NB4 (cell line): ENCODE measurements around the gene B3GALT4.

Experiments
- DNase-seq: peaks from one replicate; pipeline ENCODE4 v3.0.0; 2010; ENCODE audit warnings: low read depth
- H3K4me3 ChIP-seq: one replicate; pipeline ENCODE4 v1.5.1; 2011; ENCODE audit warnings: mild to moderate bottlenecking, low read depth, low read length, moderate library complexity
- MAX ChIP-seq: IDR thresholded peaks from 2 replicates; pipeline ENCODE4 v1.6.1; 2011; ENCODE audit warnings: low read depth, low read length
- MYC ChIP-seq: IDR thresholded peaks from 2 replicates; pipeline ENCODE4 v1.6.1; 2011; ENCODE audit warnings: low read depth, low read length
- POLR2A ChIP-seq: IDR thresholded peaks from 2 replicates; pipeline ENCODE4 v1.6.1; 2011; ENCODE audit warnings: mild to moderate bottlenecking; ENCODE audit not compliant: insufficient read length; ENCODE audit errors: extremely low read depth
- TF ChIP-seq, protein P1 (sequence below): IDR thresholded peaks from one replicate; pipeline ENCODE4 v1.5.1; 2012; ENCODE audit warnings: low read depth, low read length

The B3GALT4 gene

GRCh38 chr6:33312361-33313104 lies 35.6 kb downstream of the B3GALT4 start:
- peak overlapping the region; percentile 81 for H3K4me3 ChIP-seq
- no peak for TF ChIP-seq MYC
- TF ChIP-seq, protein P1, sequence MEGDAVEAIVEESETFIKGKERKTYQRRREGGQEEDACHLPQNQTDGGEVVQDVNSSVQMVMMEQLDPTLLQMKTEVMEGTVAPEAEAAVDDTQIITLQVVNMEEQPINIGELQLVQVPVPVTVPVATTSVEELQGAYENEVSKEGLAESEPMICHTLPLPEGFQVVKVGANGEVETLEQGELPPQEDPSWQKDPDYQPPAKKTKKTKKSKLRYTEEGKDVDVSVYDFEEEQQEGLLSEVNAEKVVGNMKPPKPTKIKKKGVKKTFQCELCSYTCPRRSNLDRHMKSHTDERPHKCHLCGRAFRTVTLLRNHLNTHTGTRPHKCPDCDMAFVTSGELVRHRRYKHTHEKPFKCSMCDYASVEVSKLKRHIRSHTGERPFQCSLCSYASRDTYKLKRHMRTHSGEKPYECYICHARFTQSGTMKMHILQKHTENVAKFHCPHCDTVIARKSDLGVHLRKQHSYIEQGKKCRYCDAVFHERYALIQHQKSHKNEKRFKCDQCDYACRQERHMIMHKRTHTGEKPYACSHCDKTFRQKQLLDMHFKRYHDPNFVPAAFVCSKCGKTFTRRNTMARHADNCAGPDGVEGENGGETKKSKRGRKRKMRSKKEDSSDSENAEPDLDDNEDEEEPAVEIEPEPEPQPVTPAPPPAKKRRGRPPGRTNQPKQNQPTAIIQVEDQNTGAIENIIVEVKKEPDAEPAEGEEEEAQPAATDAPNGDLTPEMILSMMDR: no peak
- TF ChIP-seq MAX: no peak
- TF ChIP-seq POLR2A: no peak
- peak; percentile 64 for DNase-seq

GRCh38 chr6:33313105-33313708 lies 36.3 kb downstream of the B3GALT4 start:
- TF ChIP-seq POLR2A (no peak), MAX (no peak), MYC (no peak)
- TF ChIP-seq, protein P1: no peak
- DNase-seq: peak; percentile 89
- H3K4me3 ChIP-seq: peak overlapping the region; percentile 81

DNA sequence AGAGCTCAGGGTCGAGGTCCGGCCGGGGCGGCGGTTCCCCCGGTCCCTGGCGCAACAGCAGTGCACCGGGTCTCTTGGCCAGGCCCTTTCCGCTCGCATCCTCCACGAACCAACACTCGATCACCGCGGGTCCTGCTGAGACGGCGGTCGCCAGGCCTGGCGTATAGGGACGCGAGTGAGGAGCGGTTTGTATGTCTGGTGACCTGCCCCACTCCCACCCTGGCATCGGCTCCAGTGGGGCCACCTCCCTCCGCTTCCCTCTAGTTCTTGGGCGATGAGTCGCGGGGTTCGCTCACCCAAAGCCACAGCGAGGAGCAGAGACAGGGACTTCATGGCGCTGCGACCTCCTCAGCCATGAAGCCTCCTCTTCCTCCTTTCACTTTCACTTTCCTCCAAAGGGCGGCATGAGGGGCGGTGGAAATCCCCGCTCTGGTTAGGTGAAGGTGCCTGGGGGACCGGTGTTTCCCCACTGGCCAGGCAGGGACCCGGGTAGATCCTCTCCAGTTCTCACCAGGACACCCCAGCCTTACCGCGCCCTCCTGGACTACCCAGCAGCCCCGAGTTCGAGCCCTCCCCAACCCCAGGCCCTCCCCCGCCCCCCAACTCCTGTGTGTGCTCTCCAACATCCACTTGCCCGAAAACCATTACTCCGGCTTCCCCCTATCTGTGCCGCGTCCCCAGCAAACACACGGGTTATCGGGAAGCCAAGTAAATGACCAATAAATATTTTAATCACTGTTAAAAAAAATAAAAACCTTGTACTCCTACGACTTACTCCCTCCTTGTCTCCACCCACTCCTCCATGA lies 37.0 kb downstream of the B3GALT4 start, which contains the start of gene TAPBP:
TAPBP (minus strand) TSS at position 370 of the 806 bp plus-strand sequence; CDS start at position 333, 37 bp downstream.
- peak; percentile 81 for DNase-seq
- TF ChIP-seq, protein P1: no peak
- TF ChIP-seq MAX: peak; percentile 62
- peak; percentile 52 for TF ChIP-seq POLR2A
- 0 out of 2 replicates have a peak, but pooled peaks have one; percentile 55 for TF ChIP-seq MYC
- H3K4me3 ChIP-seq: peak within 1 kb of the TSS; percentile 81

DNA sequence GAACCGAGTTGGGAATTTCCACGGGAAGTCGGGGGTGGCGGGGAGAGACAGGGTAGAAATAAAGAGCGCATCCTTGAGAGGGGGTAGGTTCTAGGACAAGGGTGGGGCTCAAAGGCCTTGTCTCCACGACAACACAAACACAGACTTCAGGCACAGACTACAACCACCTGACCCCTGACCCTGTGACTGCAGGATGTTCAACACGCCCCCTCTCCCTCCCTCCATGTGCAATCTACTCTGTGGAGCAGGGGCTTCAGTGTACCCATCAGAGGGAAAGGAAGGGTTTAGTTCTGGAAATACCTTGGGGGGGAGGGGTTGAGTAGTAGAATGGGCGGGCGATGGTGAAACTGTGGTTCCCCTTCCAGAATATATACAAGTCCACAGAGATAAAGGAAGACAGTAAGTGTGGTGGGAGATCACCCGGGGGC lies 37.6 kb downstream of the B3GALT4 start:
- TF ChIP-seq, protein P1: no peak
- TF ChIP-seq MYC (peak; percentile 24; the same call in 1 of the 2 replicates), MAX (peak; percentile 74), POLR2A (no peak)
- DNase-seq: peak; percentile 71
- peak overlapping the region; percentile 81 for H3K4me3 ChIP-seq

DNA sequence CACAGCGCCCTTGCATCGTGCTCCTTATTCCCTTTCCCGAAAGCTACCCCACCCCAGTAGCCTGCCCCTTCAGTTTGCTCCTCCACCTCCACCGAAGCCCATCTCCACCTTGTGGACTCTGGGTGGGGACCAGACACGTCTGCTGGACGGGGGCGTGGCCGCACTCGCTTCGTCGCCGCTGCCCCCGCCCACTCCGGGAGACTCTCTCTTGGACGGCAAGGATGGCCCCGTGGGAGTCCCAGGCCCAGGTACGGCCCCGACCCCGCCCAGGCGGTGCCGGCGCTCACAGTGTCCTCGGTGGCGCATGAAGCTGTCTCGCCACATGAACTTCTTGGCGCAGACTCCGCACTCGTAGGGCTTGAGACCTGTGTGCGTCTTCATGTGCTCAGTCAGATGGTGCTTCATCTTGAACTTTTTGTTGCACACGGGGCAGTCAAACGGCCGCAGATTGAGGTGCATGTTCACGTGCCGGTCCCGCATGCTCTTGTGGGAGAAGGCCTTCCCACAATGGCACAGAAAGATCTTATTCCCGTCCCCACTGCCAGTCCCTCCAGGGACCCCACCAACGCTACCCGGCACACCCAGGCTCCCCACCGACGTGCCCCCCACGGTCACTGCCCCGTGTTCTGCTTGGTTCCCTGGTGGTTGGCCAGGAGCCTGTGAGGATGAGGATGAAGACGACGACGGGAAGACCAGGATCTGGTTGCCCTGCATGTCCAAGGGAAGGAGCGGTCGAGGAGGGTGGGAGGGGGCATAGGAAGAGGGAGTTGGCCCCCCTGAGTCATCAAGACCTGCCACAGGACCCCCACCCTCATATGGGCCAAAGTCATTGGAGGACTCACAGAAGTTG lies 38.2 kb downstream of the B3GALT4 start:
- DNase-seq: peak; percentile 11
- TF ChIP-seq, protein P1: no peak
- TF ChIP-seq MAX (no peak), MYC (no peak), POLR2A (no peak)
- H3K4me3 ChIP-seq: no peak overlapping the region
